HFF-Myc (cell line): Measurements from ENCODE around the gene PTGER2.

Experiments
- DNase-seq: peaks from one replicate; pipeline ENCODE4 v3.0.0-alpha.2; 2011; ENCODE audit warnings: low read depth; ENCODE audit errors: extremely low read depth
- H3K4me3 ChIP-seq: replicated peaks from 2 replicates; pipeline ENCODE4 v1.5.1; 2011; ENCODE audit warnings: low read depth, mild to moderate bottlenecking, control low read depth, low read length
- CTCF ChIP-seq: IDR thresholded peaks from 2 replicates; pipeline ENCODE4 v1.5.1; 2012; ENCODE audit warnings: mild to moderate bottlenecking, low read depth, low read length, control low read depth; ENCODE audit errors: missing control alignments

PTGER2 gene

GRCh38 chr14:52333823-52334657 lies 19.9 kb downstream of the PTGER2 start:
- TF ChIP-seq CTCF: no peak
- no peak for DNase-seq
- H3K4me3 ChIP-seq: no peak overlapping the region

- H3K4me3 ChIP-seq: no peak overlapping the region
- no peak for TF ChIP-seq CTCF
- no peak for DNase-seq
Observed at GRCh38 chr14:52336241-52336640, 22.1 kb downstream of the PTGER2 start.

- DNase-seq: no peak
- no peak for TF ChIP-seq CTCF
- H3K4me3 ChIP-seq: no peak overlapping the region
Observed at GRCh38 chr14:52338051-52338681, 24.1 kb downstream of the PTGER2 start.

GRCh38 chr14:52339262-52339661 lies 25.1 kb downstream of the PTGER2 start:
- no peak for DNase-seq
- no peak for TF ChIP-seq CTCF
- no peak overlapping the region for H3K4me3 ChIP-seq

GRCh38 chr14:52342849-52343596 lies 28.9 kb downstream of the PTGER2 start:
- no peak for TF ChIP-seq CTCF
- no peak overlapping the region for H3K4me3 ChIP-seq
- DNase-seq: no peak

- no peak overlapping the region for H3K4me3 ChIP-seq
- DNase-seq: no peak
- no peak for TF ChIP-seq CTCF
Observed at GRCh38 chr14:52346778-52347177, 32.7 kb downstream of the PTGER2 start.
